Articular chondrocyte of knee joint (primary cell): ENCODE results near the gene CNOT1. TPM values are rescaled to one million over a fixed set of nuclear protein-coding genes. Genes with fewer than 3 reads are reported as not detected.

Experiments used
- small RNA-seq: library from RNA; depleted of rRNA; stranded (forward); fragments of <200 nt; gene quantifications from one replicate; pipeline ENCODE3, GENCODE V24; 2012
- total RNA-seq: library from RNA; depleted of rRNA; stranded (reverse); fragments of >200 nt; gene quantifications from 2 replicates; pipeline ENCODE4 v1.2.3, GENCODE V29; 2012

The CNOT1 gene
- total RNA-seq: 121 and 122 TPM in 2 replicates

DNA sequence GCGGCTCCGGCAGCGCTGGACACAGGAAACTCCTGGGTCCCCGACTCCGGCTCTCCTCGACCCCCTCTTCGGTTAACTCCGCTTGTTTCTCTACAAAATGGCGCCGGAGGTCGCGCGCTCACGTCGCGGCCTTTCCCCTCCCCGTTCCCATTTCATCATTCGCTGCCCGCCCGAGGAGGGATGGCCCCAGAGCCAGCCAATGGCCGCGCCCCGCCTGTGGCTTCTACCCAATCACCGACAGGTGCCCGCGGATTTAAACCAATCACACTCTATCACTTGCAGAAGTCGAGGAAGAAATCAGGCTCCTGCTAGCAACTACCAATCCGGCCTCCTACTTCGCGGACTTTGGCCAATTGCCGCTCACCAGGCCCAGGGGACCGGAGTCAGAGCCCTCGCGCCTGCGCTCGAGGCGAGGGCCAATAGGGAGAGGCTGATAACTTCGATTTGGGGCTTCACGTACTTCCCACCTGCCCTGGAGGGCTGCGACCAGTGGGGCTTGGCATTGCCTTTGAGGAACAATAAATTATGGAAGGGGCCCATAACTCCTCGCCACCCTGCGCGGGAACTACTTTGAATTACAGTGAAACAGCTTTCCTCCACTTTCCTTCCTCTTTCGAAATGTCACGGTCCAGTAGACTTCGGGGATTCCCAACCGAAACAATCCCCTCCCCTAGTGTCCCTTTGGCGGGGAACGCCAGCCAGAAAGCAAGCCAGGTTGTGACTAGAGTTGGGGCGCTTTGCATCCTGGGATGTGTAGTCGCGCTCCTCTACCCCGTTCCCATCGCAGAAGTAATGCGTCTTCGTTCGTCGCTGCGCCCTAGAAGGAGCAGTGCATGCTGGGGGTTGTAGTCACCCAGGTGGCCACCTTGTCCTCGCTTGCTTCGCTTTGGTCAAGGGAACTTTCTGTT lies at the start of gene CNOT1:
Gene CNOT1, minus strand, starts transcription at position 94 of the 908 bp plus-strand sequence. CDS start 30,489 bp downstream, outside the sequence.

DNA sequence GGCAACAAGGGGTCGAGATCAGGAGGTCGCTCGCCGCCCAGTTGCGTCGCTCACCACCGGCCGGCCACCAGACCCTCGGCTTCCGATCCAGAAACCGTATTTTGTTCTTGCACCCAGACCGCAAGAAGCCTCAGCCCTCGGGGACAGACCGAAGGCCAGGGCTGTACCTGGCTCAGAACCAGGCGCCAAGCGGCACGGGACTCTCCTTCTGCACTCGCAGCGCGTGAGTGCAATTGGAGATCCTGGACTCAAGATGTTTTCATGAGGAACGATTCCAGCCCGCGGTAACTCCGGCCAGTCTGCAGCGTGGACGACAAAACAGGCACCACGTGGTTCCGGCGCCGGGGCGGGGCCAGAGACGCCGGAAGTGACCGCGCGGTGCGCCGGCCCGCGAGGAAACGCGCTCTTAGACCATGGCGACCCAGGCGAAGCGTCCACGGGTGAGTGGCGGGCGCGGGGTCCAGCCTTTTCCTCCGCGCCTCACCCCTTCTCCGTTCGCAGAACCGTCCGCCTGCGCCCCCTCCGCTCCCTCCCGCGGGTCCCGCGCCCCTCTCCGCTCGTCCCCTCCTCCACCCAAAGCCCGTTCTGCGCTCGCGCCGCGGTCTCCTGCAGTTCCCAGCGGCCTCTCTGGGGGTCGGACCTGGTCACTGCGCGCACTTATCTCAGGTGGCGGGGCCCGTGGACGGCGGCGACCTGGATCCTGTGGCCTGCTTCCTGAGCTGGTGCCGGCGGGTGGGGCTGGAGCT lies 114.3 kb downstream of the CNOT1 start, which contains the start of gene SETD6:
Gene SETD6, plus strand, starts transcription at position 393 of the 746 bp plus-strand sequence. Its CDS starts 21 bp downstream, at position 414.

DNA sequence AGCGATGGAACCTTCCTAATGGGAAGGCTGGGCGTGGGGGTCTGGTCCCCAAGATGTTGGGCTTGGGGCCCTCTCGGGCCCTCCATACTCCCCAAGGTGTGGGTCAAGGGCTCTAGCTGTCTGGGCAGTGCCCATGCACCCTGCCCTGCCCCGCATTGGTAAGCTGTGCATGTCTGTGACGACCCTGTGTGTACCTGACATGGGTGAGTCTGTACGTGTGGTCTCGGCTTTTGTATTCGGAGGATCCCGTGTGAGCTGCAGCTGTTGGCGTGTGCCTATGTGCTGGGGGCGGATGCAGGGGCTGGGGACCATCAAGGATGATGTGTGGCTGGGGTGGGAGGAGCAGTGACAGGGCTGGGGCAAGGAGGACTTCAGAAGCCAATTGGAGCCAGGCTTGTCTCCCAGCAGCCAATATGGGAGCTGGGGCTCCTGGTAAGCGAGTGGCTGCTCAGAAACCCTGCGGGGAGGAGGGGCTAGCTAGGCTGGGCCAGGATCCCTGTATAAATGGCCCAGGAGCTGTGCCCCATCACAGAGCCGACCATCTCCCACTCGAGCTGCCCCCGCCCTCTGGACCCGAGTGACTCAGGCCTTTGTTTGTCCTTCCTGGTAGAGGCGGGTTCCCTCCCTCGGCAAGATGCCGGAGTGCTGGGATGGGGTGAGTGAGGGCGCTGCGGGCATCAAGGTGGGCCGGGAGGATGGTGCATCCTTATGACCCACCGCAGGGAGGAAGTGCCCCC lies 129.8 kb downstream of the CNOT1 start, which contains the start of gene NDRG4:
Gene NDRG4, plus strand, starts transcription at position 529 of the 737 bp plus-strand sequence. Its CDS starts 106 bp downstream, at position 635.

Small RNA genes within 50 kb of the gene (small RNA-seq; reads per million reads assigned to genes)
- gene RNU6-103P (not detected), gene SNORA46 (249 reads per million, percentile 98 among the genes with 10 or more reads in this experiment), gene SNORA50A (not detected)

Other genes starting within 250 kb of the CNOT1 start
- 3.3 and 5.3 TPM in 2 replicates for gene GINS3, start 237.4 kb downstream of the CNOT1 start, total RNA-seq
- 8.8 and 12.8 TPM in 2 replicates for gene NDRG4, start 129.7 kb downstream of the CNOT1 start, total RNA-seq
- 8.2 and 12.7 TPM in 2 replicates for gene SETD6, start 114.3 kb downstream of the CNOT1 start, total RNA-seq
- gene SLC38A7, start 54.9 kb upstream of the CNOT1 start, total RNA-seq: 25.9 and 39.6 TPM in 2 replicates
- gene GOT2, start 104.5 kb upstream of the CNOT1 start, total RNA-seq: 26.3 and 41.9 TPM in 2 replicates